Activated T-cell treated with anti-CD3 and anti-CD28 coated beads, Interleukin-2, amount 50 U/mL, for 24 hours (primary cell): ENCODE results near the gene HIP1R.
"Not testable (repeated sequence)": the region's sequence is repeated elsewhere in the genome, so short reads cannot be mapped to it uniquely, and the experiment has no call there.

ENCODE experiments used
- DNase-seq: peaks from one replicate; pipeline ENCODE4 v3.0.0-alpha.2; 2020
- H3K27ac Mint-ChIP-seq: 2 replicates; pipeline ENCODE4 v1.8.0; 2020; ENCODE audit warnings: mild to moderate bottlenecking, mixed read lengths
- H3K27me3 Mint-ChIP-seq: 2 replicates; pipeline ENCODE4 v1.8.0; 2020; ENCODE audit warnings: mixed read lengths
- H3K36me3 Mint-ChIP-seq: 2 replicates; pipeline ENCODE4 v1.8.0; 2020; ENCODE audit warnings: low read depth, mixed read lengths
- H3K4me1 Mint-ChIP-seq: 2 replicates; pipeline ENCODE4 v1.8.0; 2020; ENCODE audit warnings: low read depth, mixed read lengths
- H3K4me3 Mint-ChIP-seq: 2 replicates; pipeline ENCODE4 v1.8.0; 2020; ENCODE audit warnings: mild to moderate bottlenecking, moderate library complexity, mixed read lengths
- H3K9me3 Mint-ChIP-seq: 2 replicates; pipeline ENCODE4 v1.8.0; 2020; ENCODE audit warnings: mixed read lengths

Gene HIP1R

GRCh38 chr12:122880155-122880667, 45.0 kb downstream of the HIP1R start:
- Mint-ChIP-seq H3K27me3 (peaks cover 27% of the 10 kb centered on the region), H3K4me1 (peaks cover 97% of the 10 kb centered on the region), H3K27ac (no peak overlapping the region), H3K36me3 (peaks cover 37% of the 10 kb centered on the region), H3K9me3 (peaks cover 1% of the 10 kb centered on the region), H3K4me3 (no peak overlapping the region)
- no peak for DNase-seq

GRCh38 chr12:122880668-122881067, 45.4 kb downstream of the HIP1R start:
- Mint-ChIP-seq H3K27me3 (peaks cover 27% of the 10 kb centered on the region), H3K9me3 (peaks cover 1% of the 10 kb centered on the region), H3K27ac (no peak overlapping the region), H3K4me1 (peaks cover 94% of the 10 kb centered on the region), H3K36me3 (peaks cover 37% of the 10 kb centered on the region), H3K4me3 (no peak overlapping the region)
- DNase-seq = peak; percentile 36

GRCh38 chr12:122882908-122883558, 47.8 kb downstream of the HIP1R start:
- Mint-ChIP-seq H3K27ac (peak overlapping the region; percentile 55), H3K4me1 (peaks cover 93% of the 10 kb centered on the region), H3K9me3 (peaks cover 1% of the 10 kb centered on the region), H3K27me3 (peaks cover 20% of the 10 kb centered on the region), H3K36me3 (peaks cover 32% of the 10 kb centered on the region), H3K4me3 (peak overlapping the region; percentile 47)
- DNase-seq = no peak

- Mint-ChIP-seq H3K27ac (peak overlapping the region; percentile 55), H3K27me3 (peaks cover 12% of the 10 kb centered on the region), H3K4me1 (peaks cover 94% of the 10 kb centered on the region), H3K9me3 (peaks cover 1% of the 10 kb centered on the region), H3K4me3 (no peak overlapping the region), H3K36me3 (peaks cover 25% of the 10 kb centered on the region)
- no peak for DNase-seq
Observed at GRCh38 chr12:122884091-122884826, 49.0 kb downstream of the HIP1R start.

DNA sequence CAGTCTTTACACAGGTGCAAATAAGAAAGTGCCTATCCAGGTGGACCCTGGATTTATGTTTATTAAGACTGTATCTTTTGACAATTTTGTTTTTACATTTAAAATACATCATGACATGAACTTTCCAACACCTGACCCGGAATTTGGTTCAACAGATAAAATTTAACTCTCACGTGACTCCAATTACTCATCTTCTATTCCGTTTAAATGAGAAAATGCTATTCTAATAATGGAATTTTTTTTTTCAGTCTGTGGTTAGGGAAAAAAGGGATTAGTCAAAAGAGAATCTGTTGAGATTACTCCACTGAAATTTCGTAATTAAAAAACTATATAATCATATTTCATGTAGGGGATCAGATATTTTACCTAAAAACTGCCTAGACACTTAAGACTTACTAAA, 49.6 kb downstream of the HIP1R start:
- Mint-ChIP-seq H3K27me3 (peaks cover 8% of the 10 kb centered on the region), H3K27ac (no peak overlapping the region), H3K36me3 (peaks cover 20% of the 10 kb centered on the region), H3K4me3 (no peak overlapping the region), H3K9me3 (peaks cover 1% of the 10 kb centered on the region), H3K4me1 (peaks cover 94% of the 10 kb centered on the region)
- DNase-seq = no peak

- Mint-ChIP-seq H3K4me1 (peaks cover 92% of the 10 kb centered on the region), H3K4me3 (no peak overlapping the region), H3K36me3 (peaks cover 11% of the 10 kb centered on the region), H3K27ac (no peak overlapping the region), H3K9me3 (peaks cover 1% of the 10 kb centered on the region), H3K27me3 (peaks cover 4% of the 10 kb centered on the region)
- no peak for DNase-seq
Observed at GRCh38 chr12:122886161-122886560, 50.9 kb downstream of the HIP1R start.

GRCh38 chr12:122886851-122887818, 51.9 kb downstream of the HIP1R start:
- peaks cover 11% of the 10 kb centered on the region for H3K36me3 Mint-ChIP-seq
- H3K9me3 Mint-ChIP-seq = peaks cover 1% of the 10 kb centered on the region
- H3K27ac Mint-ChIP-seq = peak overlapping the region; percentile 95
- DNase-seq = no peak
- peaks cover 4% of the 10 kb centered on the region for H3K27me3 Mint-ChIP-seq
- peaks cover 94% of the 10 kb centered on the region for H3K4me1 Mint-ChIP-seq
- H3K4me3 Mint-ChIP-seq = peak overlapping the region; percentile 46

DNA sequence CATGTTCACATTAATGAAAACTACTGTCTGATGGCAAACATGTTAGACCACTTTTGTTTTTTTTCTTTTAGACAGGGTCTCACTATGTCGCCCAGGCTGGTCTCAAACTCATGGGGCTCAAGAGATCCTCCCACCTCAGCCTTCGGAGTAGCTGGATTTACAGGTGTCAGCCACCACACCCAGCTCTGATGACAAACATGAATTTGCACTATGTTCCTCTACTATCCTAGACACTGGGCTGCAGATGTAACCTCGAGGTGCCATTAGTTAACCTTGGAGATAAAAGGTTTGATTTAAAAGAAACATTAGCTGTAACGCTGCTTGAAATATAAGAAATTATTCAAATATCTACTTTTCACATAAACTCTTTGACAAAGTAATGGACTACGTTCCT, 52.6 kb downstream of the HIP1R start:
- H3K4me3 Mint-ChIP-seq = peak overlapping the region; percentile 73
- H3K27me3 Mint-ChIP-seq = peaks cover under 1% of the 10 kb centered on the region
- peaks cover 1% of the 10 kb centered on the region for H3K9me3 Mint-ChIP-seq
- no peak for DNase-seq
- H3K27ac Mint-ChIP-seq = peak overlapping the region; percentile 95
- H3K4me1 Mint-ChIP-seq = peaks cover 94% of the 10 kb centered on the region
- H3K36me3 Mint-ChIP-seq = peaks cover 12% of the 10 kb centered on the region

GRCh38 chr12:122888232-122888752, 53.0 kb downstream of the HIP1R start:
- Mint-ChIP-seq H3K27me3 (no peaks in the 10 kb centered on the region), H3K36me3 (peaks cover 14% of the 10 kb centered on the region), H3K27ac (peak overlapping the region; percentile 95), H3K4me3 (peak overlapping the region; percentile 73), H3K9me3 (peaks cover 1% of the 10 kb centered on the region), H3K4me1 (peaks cover 91% of the 10 kb centered on the region)
- no peak for DNase-seq

- H3K4me3 Mint-ChIP-seq = peak overlapping the region; percentile 31
- no peak for DNase-seq
- H3K4me1 Mint-ChIP-seq = peaks cover 91% of the 10 kb centered on the region
- no peaks in the 10 kb centered on the region for H3K27me3 Mint-ChIP-seq
- H3K27ac Mint-ChIP-seq = peak overlapping the region; percentile 81
- H3K36me3 Mint-ChIP-seq = peaks cover 11% of the 10 kb centered on the region
- no peaks in the 10 kb centered on the region for H3K9me3 Mint-ChIP-seq
Observed at GRCh38 chr12:122889761-122890520, 54.7 kb downstream of the HIP1R start.

GRCh38 chr12:122891661-122892525, 56.6 kb downstream of the HIP1R start:
- no peak overlapping the region for H3K27ac Mint-ChIP-seq
- H3K9me3 Mint-ChIP-seq = no peaks in the 10 kb centered on the region
- H3K4me1 Mint-ChIP-seq = peaks cover 91% of the 10 kb centered on the region
- no peak overlapping the region for H3K4me3 Mint-ChIP-seq
- H3K36me3 Mint-ChIP-seq = peaks cover 20% of the 10 kb centered on the region
- no peak for DNase-seq
- H3K27me3 Mint-ChIP-seq = no peaks in the 10 kb centered on the region

DNA sequence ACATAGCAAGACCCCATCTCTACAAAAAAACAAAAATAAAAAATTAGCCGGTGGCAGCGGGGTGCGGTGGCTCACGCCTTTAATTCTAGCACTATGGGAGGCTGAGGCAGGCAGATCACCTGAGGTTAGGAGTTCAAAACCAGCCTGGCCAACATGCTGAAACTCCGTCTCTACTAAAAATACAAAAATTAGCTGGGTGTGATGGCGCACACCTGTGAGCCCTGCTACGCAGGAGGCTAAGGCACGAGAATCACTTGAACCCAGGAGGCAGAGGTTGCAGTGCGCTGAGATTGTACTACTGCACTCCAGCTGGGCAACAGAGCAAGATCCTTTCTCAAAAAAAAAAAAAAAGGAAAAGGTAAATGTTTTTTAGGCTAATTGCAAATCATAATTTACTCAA, 57.5 kb downstream of the HIP1R start:
- Mint-ChIP-seq H3K36me3 (peaks cover 20% of the 10 kb centered on the region), H3K4me1 (peaks cover 89% of the 10 kb centered on the region)
- not testable (repeated sequence) for H3K27ac Mint-ChIP-seq, DNase-seq, H3K4me3 Mint-ChIP-seq, H3K27me3 Mint-ChIP-seq, H3K9me3 Mint-ChIP-seq
